GM06990 (cell line): ENCODE data around the gene URI1.

Source experiments
- DNase-seq: peaks from one replicate; pipeline ENCODE4 v3.0.0-alpha.2; 2011; ENCODE audit not compliant: insufficient read length; ENCODE audit errors: extremely low read depth
- H3K27me3 ChIP-seq: replicated peaks from 2 replicates; pipeline ENCODE4 v1.6.0; 2011; ENCODE audit warnings: low read length; ENCODE audit not compliant: control insufficient read depth, insufficient read depth
- H3K36me3 ChIP-seq: 2 replicates; pipeline ENCODE4 v1.5.1; 2011; ENCODE audit warnings: low read length; ENCODE audit not compliant: control insufficient read depth, insufficient read depth
- H3K4me3 ChIP-seq: replicated peaks from 2 replicates; pipeline ENCODE4 v1.5.1; 2011; ENCODE audit warnings: low read depth, mild to moderate bottlenecking, control low read depth, low read length
- CTCF ChIP-seq: IDR thresholded peaks from 2 replicates; pipeline ENCODE4 v1.5.1; 2011; ENCODE audit warnings: low read length, control low read depth, mild to moderate bottlenecking, inconsistent platforms; ENCODE audit not compliant: insufficient read depth, poor library complexity, severe bottlenecking

The URI1 gene

DNA sequence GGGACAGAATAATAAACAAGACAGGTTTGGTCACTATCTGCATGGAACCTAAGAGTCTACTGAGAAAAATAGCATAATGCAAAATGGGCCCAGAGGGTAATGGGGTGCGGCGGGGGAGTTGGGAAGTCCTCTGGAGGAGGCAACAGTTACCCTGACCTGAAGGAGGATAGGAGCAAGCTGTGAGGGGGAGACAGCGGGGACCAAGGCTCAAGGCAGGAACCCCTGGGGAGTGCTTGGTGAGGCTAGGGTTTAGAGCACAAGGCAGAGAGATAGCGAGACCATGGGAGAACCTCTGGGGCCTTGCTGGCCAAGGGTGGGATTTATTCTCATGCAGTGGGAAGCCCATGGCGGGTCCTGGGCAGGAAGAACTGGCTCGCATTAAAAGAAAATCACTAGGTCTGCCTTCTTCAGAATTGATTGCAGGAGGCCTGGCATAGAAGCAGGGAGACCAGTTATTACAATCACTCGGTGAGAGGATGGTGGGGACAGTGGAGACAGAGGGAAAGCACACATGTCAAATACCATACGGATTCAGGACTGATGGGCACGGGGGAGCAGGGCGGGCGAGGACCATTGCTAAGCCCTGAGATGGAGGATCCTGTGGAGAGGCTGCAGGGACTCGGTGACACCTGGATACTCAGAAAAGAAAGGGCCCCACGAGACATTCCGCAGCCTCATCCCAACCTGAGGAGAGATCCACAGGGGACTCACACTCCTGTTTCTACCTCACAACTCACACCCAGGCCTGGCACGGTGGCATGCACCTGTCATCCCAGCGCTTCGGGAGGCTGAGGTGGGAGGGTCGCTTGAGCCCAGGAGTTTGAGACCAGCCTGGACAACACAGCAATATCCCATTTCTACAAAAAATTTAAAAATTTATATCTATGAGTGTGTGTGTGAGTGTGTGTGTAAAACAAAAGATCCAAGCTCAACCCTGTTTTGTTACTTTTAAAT, 110.4 kb downstream of the URI1 start:
- Histone ChIP-seq H3K4me3 (no peak overlapping the region), H3K36me3 (peaks cover 2% of the 10 kb centered on the region; the same call in 1 of the 2 replicates), H3K27me3 (no peaks in the 10 kb centered on the region)
- no peak for DNase-seq
- TF ChIP-seq CTCF: no peak

DNA sequence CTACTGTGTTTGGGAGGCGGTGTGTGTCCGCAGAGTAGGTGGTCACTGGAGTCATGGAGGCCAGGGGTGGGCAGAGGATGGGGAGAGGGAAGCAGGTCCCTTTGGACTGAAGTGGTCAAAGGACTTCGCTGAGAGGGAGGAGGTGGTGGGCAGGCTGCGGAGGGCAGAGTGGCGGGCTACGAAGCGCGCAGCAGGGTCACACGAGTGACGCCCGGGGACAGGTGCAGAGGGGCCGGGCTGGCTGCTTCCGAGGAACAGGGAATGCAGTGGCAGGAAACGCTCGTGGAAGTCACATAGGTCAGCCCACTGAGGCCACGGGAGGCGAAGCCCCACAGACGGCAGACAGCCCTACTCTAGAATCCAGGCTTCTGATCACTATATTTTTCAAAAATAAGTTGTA, 111.5 kb downstream of the URI1 start:
- Histone ChIP-seq H3K4me3 (no peak overlapping the region), H3K27me3 (no peaks in the 10 kb centered on the region), H3K36me3 (no peaks in the 10 kb centered on the region)
- TF ChIP-seq CTCF: no peak
- DNase-seq: no peak

GRCh38 chr19:30054210-30054609, 112.2 kb downstream of the URI1 start:
- Histone ChIP-seq H3K27me3 (no peaks in the 10 kb centered on the region), H3K36me3 (no peaks in the 10 kb centered on the region), H3K4me3 (no peak overlapping the region)
- DNase-seq: no peak
- TF ChIP-seq CTCF: no peak

- Histone ChIP-seq H3K36me3 (no peaks in the 10 kb centered on the region), H3K4me3 (no peak overlapping the region), H3K27me3 (no peaks in the 10 kb centered on the region)
- no peak for TF ChIP-seq CTCF
- DNase-seq: no peak
Measured at GRCh38 chr19:30056580-30056979, 114.5 kb downstream of the URI1 start.

DNA sequence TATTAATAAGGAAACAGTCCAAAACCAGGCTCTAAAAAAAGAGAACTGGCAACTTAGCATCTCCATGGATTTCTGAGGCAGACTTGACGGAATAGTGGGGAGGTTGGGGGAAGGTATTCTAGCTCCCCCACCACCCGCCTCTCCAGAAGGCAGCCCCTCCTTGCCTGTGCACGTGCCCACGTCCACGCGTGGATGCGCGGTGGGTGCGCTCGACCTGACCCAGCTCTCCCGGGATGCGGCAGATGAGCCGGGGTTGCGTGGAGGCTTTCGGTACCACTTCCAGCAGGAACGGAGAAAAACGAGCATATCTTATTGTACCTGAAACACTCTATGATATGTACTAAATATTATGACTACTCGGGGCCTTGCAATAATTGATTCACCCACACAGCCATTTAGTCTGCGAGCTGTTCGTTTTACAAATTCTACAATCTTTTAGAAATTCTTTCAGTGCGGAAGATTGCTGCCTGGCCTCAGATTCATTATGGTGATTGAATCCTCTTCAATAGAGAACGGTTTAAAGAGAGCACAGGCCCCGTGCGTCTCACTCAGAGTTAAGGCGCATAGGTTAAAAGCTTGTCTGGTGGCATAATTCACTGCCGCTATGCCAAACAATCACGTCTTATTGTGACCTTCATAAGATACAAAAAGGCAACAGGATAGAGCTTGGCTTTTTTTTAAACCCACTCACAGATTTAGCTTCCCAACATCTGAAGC, 117.9 kb downstream of the URI1 start:
- no peak overlapping the region for H3K4me3 ChIP-seq
- no peaks in the 10 kb centered on the region; the same call in 1 of the 2 replicates for H3K27me3 ChIP-seq
- no peaks in the 10 kb centered on the region for H3K36me3 ChIP-seq
- no peak for DNase-seq
- TF ChIP-seq CTCF: no peak
